GM18517 (cell line): ENCODE data around the gene SPSB4.
"Not testable (repeated sequence)": the region's sequence is repeated elsewhere in the genome, so short reads cannot be mapped to it uniquely, and the experiment has no call there.

Experiments
- ATAC-seq: cut with Tn5 transposase; IDR thresholded peaks from one replicate; pipeline ENCODE4 v1.9.1; 2021; ENCODE audit warnings: mild to moderate bottlenecking, moderate library complexity; ENCODE audit not compliant: unreplicated experiment

Gene SPSB4

DNA sequence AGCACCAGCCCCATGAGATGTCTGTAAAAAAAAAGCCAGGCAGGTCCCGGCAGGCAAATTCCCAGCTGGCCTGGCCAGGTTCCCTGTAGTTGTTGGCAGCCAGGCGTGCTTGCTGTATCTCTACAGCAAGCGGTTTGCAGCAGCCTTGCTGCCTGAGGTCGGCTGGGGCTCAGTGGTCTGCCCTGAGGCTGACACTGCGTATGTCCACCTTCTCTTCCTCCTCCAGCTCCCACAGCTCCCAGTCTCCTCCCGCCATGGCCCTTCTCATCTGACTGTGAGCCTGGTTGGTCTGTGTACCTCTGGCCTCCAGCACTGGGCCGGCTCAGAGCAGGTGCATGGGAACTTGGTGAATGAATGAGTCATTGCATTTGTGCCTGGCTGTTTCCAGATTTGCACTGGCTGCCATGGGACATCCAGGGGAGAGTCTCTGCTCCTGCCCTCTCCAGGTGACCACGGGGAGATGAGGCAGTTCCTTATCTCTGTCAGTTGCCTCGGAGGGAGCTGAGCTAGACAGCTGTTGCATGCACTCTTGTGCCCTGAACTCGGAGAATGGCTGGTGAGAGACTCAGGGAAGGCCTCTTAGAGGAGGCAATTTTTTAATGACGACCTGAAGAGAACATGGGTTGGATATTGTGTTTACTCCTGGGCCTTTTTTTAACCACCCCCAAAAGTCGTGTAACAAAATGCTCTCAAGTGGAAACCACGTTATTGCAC, 43.0 kb downstream of the SPSB4 start:
- ATAC-seq: no peak

DNA sequence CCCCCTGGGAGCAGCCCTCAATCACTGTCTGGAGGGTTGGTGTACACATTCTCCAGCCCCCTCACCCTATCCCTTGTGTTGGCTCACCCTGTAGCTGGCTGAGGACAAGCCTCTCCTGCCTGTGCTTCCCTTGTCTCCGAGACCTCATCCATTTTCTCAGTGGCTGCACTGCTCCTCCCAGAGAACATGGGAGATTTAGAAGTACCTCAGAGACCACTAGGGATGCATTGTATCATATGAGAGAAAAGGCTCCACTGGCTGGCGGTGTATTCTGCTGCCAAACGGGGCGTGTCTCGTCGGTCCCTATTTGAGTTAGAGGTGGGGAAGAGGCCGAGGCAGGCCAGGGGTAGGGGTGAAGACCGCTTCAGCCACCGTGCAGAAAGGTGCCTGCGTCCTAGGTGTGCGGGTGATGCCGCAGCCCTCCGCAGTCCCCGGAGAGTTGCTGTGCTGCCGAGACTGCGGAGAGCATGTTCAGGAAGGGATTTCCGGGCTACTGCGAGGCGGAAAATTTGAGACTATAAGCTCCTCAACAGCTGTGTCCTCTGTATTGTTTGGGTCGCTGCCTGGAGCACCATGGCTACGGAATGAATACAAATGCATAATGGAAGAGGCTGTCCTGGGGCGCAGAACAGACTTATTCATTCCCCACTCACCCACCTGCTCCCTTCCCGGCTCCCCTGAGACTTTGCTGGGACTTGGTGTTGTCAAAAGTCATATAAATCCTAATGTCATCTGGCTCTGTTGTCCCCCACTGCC, 43.8 kb downstream of the SPSB4 start:
- ATAC-seq: no peak

DNA sequence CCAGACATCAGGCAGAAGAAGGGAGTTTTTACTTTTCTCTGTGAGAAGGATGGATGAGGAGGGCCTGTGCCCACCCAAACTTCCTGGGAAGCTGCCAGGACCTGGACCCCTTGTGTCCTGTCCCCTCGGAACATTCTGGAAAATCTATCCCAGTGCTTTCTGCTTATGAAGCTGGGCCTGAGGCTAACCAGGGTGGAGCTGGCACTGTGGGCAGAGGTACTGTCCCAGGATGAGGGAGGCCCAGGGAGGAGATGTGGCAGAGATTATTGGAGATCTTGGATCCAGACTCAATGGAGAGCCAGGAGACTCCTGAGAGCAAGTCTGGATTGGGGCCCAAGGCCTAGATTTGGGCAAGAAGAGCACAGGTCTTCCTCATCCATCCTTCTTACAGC, 44.4 kb downstream of the SPSB4 start:
- no peak for ATAC-seq

DNA sequence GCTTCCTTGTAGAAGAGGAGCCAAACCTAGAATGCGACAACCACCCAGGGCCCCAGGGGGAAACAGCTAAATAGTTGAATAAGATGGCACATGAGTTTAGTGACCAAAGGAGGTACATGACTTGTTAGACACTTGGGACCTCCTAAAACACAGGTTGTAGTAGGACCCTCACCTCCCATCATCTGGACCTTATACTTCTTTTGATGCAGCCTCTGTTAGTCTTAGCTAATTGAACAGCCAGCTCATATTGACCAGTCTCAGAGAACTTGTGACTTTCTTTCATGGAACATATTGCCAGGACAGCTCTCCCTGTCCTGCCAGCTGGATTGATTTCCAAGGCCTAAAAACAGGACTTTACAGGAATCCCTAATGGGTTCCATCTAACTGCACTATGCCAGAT, 45.0 kb downstream of the SPSB4 start:
- no peak for ATAC-seq

DNA sequence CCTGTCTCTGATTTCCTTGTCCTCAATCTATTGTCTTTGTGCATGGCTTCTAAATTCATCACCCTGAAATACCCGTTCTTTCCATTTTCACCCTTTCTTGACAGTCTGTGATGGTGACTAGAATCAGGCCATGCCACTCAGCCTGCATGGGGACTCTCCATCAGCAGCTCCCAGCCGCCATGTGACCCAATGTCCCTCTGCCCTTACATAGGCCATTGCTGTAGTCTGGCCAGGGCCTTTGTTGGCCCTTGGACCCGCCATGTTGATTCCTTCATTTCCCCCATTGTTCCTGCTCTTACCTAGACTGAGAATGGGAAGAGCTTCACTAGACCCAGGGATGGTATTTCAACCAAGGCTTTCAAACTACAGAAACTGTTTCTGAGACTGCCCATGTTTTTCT, 45.8 kb downstream of the SPSB4 start:
- no peak for ATAC-seq

DNA sequence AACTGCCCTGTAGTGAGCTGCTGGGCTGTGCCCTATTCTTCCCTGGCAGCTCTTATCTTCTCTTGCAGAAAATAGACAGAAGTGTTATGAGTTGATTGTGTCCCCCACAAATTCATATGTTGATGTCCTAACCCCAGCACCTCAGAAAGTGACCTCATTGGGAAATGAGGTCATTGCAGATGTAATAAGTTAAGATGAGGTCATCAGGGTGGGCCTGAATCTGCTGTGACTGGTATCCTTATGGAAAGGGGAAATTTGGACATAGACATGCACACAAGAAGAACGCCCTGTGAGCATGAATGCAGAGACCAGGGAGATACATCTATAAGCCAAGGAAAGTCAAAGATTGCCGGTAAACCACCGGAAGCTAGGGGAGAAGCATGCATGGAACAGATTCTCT, 49.0 kb downstream of the SPSB4 start:
- no peak for ATAC-seq

DNA sequence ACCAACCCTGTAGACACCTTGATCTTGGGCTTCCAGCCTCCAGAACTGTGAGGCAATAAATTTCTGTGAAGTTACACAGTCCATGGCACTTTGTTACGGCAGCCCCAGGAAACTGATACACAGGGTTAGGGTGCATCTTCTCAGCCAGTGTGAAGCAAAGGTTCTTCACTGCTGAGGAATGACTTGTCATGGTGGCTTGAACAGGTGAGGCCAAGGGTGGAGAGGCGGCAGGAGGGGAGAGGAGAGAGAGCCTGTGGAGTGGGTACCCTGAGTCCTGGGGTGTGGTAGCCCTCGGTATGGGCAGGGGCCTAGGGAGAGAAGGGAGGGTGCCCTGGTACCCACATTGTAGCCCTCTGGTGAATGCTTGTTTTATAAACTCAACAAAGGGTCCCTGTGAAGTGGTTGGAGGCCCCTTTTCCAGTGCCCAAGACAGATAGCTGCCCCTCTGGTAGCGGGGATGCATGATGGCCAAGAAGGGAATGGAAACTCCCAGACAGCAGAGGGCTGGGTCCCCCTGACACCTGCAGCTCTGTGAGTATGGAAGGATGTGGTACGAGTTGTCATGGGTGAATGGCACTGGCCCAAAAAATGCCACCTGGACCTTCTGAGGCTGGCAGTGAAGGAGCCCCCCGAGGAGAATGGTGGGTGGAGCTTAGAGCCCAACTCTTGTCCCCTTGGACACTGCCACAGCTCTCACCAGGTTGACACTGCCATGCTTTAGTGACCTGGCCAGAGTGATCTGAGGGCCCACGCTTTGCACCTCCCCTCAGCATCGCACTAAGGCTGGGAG, 49.6 kb downstream of the SPSB4 start:
- no peak for ATAC-seq

DNA sequence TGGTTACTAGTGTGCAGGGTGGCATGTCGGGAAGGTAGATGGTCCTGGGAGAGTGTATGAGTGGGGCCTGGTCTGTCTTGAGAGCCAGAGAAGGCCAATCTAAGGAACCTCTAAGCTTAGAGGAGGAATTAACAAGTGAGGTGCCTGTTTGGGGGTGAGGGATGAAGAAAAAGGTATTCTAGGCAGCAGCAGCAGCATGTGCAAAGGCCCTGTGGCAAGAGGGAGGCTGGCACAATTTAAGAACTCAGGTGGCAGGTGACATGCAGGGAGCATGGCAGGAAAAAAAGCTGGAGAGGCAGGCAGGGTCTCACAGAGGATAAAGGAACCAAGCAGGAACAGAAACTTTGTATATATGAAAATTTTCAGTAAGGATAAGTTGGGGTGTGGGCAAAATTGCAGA, 51.2 kb downstream of the SPSB4 start:
- ATAC-seq: no peak

DNA sequence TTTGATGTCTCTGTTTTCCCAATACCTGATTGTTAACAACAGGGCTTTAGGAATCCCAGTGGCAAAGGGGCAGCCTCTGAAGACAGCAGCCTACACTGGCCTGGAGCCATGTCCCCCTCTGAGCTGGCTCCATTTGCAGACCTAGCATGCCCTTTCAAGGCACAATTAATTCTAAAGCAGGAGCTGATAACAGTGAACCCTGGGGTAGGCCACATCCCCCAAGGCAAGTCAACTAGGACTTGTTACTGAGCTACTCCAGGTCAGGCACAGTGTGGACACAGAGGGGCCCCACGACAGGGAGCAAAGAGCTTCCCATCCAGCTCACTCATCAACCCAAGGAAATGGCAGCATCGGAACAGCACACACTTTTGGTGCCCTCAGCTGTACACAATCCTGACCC, 51.9 kb downstream of the SPSB4 start:
- no peak for ATAC-seq

DNA sequence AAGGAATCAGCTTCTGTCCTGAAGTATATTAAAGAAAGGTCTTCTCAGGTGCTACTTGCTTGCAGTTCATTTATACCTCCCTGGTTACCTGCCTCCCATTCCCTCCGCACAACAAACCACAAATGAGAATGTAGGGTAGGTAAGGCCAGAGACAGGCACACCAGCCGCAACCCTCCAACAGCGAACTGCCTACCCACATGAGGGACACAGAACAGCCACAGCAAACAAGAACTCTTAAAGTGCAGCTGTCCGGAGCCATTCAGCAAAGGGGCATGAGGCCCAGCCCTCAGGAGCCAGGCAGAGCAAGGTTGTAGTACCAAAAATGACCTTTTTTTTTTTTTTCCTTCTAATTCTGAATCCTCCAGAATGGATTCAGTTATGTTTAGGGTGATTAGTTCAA, 52.4 kb downstream of the SPSB4 start:
- ATAC-seq: no peak

DNA sequence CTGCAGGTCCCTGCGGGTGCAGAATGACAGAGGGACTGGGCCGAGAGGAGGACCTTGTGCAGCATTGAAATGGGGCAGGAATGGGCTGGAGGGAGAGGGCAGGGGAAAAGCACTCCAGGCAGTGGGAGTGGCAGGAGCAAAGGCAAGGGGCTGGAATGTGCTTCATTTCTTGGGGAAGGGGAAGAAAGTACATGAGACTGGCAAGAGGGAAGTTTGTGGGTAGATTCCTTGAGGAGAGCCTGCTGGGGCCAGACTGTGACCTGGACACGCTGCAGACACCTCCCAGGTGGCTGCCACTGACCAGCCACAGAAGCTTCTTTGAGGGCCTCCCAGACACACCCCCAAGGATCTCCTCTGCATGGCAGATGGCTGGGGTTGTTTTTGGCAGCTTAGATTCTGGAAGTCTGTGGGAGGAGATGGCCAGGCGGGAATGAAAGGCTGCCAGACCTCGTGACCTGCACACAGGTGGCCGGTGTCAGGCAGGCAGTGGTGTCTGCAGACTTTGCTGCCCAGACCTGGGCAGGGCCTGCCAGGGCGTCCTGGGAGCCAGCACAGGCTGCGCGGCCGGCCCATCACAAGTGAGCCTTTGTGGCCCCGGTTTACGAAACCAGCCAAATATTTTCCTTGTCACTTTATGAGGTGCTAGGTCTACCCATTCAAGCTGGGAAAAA, 53.1 kb downstream of the SPSB4 start:
- ATAC-seq: no peak

DNA sequence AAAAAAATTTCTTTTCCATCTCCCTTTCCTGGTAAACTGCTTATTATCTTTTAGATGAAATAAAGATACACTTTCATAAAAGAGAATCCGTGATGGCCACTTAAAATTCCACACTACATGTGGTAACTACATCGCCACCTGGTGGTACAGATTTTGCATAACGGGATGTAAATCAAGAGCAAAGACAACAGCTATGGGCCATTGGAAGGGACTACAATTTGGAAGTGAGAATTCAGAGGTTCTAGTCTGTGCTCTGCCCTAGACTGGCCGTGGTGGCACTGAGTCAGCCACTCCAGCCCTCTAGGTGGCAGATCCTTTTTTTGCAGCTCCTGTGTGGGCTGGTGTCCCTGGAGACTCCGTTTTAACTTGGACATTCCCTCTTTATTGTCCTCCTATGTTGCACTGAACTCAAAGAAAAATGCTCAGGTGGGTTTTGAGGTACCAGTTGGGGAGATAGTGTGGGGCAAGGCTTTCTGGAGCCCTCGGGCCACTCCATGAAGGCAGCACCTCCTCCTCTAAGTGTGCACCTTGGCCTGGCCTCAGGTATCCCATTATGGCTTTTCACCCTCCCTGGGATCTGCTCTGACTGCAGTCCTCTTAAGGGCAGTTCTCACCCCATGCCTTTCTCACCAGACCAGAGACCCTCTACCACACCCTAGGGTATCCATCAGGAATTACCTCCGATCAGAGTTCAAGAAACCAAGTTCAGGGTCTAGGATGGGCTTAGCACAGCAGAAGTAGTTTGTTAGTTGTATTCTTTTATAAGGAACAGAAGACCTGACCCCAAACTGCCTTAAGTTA, 54.9 kb downstream of the SPSB4 start:
- no peak for ATAC-seq

DNA sequence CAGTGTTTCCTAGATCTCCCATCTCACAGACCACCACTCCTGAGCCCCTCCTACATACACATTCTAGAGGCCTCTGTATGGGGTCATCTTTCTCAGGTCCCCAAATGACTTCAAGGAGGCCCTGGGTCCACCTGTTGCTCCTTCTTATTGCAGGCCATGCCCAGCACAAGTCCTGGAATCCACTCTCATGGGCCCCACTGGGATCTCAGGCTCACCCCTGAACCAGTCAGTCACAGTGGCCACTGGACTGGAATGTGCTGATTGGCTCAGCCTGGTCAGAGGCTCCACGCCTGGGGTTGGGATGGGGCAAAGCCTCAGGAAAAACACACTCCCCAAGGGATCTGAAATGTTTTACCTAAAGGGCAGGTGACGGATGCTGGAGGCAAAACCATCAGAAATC, 55.7 kb downstream of the SPSB4 start:
- no peak for ATAC-seq

DNA sequence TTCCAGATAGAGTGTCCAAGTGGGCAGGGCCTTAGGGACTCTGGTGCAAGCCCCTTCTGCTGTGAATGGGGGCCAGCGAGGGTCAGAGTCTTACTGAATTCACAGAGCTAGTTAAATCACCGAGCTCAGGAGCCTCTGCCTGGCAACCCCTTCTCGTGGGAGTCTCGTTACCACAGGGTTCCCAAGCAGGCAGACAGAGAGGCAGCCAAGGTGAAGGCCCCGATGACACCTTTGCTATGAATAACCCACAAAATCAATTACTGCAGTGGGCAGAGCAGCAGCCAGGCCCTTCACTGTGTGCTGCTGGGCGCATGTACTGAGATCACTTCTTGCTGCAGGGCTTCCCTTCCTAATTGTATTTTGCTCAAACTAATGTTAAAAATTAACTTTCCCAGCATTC, 56.9 kb downstream of the SPSB4 start:
- no peak for ATAC-seq

DNA sequence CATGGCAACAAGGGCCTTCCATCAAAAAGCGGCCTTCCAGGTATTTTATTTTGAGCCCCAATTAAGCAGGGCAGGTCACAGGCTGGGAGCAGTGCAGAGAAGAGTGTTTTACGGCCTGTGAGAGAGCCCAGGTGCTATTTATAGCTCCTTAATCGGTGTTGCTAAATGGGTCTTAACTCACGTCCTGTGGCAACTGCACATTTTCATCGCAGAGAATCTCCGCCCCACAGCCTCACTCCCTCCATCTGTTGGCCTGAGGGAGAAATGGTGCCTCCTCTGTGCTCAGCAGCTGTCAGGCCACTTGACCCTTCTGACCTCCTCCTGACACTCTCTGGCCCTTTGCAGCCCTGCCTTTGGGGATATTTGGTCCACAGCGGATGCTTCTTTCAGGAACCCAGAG, 58.6 kb downstream of the SPSB4 start:
- ATAC-seq: no peak

DNA sequence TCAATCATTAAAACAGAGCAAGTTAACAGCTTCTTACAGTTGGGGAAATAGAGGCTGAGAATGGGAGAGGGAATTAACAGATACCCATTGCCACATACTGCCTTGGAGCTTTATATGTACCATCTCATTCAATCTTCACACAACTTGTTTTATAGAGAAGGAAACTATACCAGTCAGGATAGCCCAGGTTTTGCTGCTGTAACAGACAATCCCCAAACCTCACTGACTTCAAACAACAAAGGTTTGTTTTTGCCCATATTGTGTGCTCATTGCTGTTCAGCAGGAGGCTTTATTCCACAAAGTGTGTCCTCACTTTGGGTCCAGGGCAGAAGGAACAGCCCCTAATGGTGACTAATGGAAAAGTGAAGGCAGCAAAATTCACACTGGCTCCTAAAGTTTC, 59.2 kb downstream of the SPSB4 start:
- ATAC-seq: no peak

DNA sequence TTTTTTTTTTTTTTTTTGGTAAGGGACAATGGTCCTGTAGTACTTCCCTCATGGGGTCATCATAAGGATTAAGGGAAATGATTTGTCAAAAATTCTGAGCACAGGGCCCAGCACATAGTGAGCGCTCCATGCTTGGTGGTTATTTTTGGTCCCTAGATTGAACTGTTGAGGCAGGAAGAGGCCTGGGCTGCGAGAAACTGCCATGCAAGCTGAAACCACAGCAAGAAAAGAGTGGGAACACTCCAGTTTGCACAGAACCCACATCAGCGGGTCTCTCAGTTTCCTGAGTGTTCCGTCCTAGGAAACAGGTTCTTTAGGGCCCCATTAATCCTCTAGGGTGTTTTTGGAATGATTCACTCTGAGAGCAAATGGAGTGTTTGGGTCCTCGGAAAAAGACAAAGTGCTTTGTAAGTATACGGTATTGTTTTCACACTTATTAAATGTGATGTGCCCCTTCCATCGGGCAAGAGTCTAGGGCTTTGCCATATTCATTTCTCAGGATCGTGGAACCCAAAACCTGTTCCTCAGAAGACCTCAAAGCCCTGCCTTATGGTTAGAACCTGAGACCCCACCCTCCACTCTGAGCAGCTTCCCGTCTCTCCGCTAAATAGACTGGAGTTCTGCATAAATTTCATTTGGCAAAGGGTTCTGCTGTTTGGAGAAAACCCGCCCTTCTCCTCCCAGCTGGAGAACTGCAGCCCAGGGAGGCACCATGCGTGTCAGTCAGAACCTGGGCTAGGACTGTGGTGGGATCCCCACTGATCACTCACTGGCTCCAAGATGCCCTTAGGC, 60.4 kb downstream of the SPSB4 start:
- ATAC-seq: no peak

DNA sequence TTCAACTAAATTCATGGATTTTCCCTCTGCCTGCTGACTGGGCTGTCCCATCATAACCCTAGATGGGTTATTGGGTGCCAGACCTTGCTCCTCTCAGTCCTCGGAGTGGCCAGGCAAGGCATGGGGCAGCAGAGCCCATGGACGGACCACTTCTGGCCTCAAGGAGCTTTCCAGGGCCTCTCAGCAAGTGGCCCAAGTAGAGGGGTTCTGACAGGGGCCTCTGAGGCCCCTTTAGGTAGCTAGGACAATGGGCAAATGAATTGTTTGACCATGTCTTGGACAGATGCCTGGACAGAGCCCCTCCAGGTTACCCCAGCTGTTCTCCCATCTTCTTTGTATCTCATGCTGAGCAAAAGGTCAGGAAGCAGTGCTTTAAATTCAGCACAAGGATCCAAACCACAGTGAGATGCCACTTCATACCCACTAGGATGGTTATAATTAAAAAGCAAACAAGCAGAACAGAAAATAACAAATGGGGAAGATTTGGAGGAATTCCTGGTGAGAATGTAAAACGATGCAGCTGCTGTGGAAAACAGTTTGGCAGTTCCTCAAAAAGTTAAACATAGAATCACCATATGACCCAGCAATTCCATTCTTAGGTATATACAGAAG, 61.6 kb downstream of the SPSB4 start:
- ATAC-seq: no peak

DNA sequence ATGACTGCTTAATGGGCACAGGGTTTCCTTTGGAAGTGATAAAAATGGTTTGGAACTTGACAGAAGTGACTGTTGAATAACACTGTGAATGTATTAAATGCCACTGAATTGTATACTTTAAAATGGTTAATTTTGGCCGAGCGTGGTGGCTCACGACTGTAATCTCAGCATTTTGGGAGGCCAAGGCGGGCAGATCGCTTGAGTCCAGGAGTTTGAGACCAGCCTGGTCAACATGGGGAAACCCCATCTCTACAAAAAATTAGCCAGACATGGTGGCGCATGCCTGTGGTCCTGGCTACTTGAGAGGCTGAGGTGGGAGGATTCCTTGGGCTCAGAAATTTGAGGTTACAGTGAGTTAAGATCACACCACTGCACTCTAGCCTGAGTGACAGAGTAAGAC, 62.5 kb downstream of the SPSB4 start:
- not testable (repeated sequence) for ATAC-seq
